Activated T-helper 1 cell treated with anti-CD3 and anti-CD28 coated beads, Interleukin-12 subunit alpha, Interleukin-12 subunit beta, Interleukin-2, Interleukin-4 antibody, amounts not matched to agents 30 ng/mL and 10 ng/mL and 1 ng/mL, durations not matched to agents 14 hours and 24 hours and 36 hours (primary cell): ENCODE data around the gene COL21A1. TPM values are rescaled to one million over a fixed set of nuclear protein-coding genes. Genes with fewer than 3 reads are reported as not detected.

ENCODE experiments used
- DNase-seq: peaks from one replicate; pipeline ENCODE4 v3.0.0; 2021; ENCODE audit warnings: low spot score
- H3K27ac Mint-ChIP-seq: one replicate; pipeline ENCODE4 v1.8.0; 2021; ENCODE audit warnings: mild to moderate bottlenecking, mixed read lengths
- H3K27me3 Mint-ChIP-seq: one replicate; pipeline ENCODE4 v1.8.0; 2022; ENCODE audit warnings: mild to moderate bottlenecking, moderate library complexity, mixed read lengths; ENCODE audit not compliant: insufficient read depth
- H3K36me3 Mint-ChIP-seq: one replicate; pipeline ENCODE4 v1.8.0; 2021; ENCODE audit warnings: low read depth, mixed read lengths
- H3K4me1 Mint-ChIP-seq: one replicate; pipeline ENCODE4 v1.8.0; 2021; ENCODE audit warnings: low read depth, mixed read lengths
- H3K4me3 Mint-ChIP-seq: one replicate; pipeline ENCODE4 v1.8.0; 2021; ENCODE audit warnings: mild to moderate bottlenecking, moderate library complexity, mixed read lengths
- H3K9me3 Mint-ChIP-seq: one replicate; pipeline ENCODE4 v1.8.0; 2021; ENCODE audit warnings: mixed read lengths
- intact Hi-C: fragments of 100-400 bp; cut with micrococcal nuclease; formaldehyde crosslinking; loops from one replicate; pipeline ENCODE4 v1.15.1; 2024
- total RNA-seq: library from RNA; stranded (reverse); gene quantifications from 2 replicates; pipeline ENCODE4 v1.2.3, GENCODE V29; 2022

COL21A1 gene
- total RNA-seq, 1 donor from 2014 or later, result not detected

GRCh38 chr6:56155634-56156141, 91.7 kb downstream of the COL21A1 start:
- Mint-ChIP-seq H3K4me1 (no peaks in the 10 kb centered on the region), H3K27ac (no peak overlapping the region), H3K9me3 (peaks cover 5% of the 10 kb centered on the region), H3K36me3 (no peaks in the 10 kb centered on the region), H3K4me3 (no peak overlapping the region), H3K27me3 (no peaks in the 10 kb centered on the region)
- no peak for DNase-seq
- intact Hi-C loops, result no loop called here

GRCh38 chr6:56154076-56154475, 93.3 kb downstream of the COL21A1 start:
- DNase-seq, result no peak
- H3K9me3 Mint-ChIP-seq, result peaks cover 11% of the 10 kb centered on the region
- H3K27me3 Mint-ChIP-seq, result no peaks in the 10 kb centered on the region
- H3K27ac Mint-ChIP-seq, result no peak overlapping the region
- no peaks in the 10 kb centered on the region for H3K36me3 Mint-ChIP-seq
- H3K4me3 Mint-ChIP-seq, result no peak overlapping the region
- intact Hi-C loops, result no loop called here
- no peaks in the 10 kb centered on the region for H3K4me1 Mint-ChIP-seq

GRCh38 chr6:56152611-56153010, 94.8 kb downstream of the COL21A1 start:
- intact Hi-C loops, result no loop called here
- DNase-seq, result no peak
- Mint-ChIP-seq H3K36me3 (no peaks in the 10 kb centered on the region), H3K9me3 (peaks cover 15% of the 10 kb centered on the region), H3K4me3 (no peak overlapping the region), H3K27me3 (no peaks in the 10 kb centered on the region), H3K27ac (no peak overlapping the region), H3K4me1 (no peaks in the 10 kb centered on the region)

- DNase-seq, result no peak
- no peak overlapping the region for H3K4me3 Mint-ChIP-seq
- H3K4me1 Mint-ChIP-seq, result no peaks in the 10 kb centered on the region
- H3K27me3 Mint-ChIP-seq, result no peaks in the 10 kb centered on the region
- no peak overlapping the region for H3K27ac Mint-ChIP-seq
- peaks cover 15% of the 10 kb centered on the region for H3K9me3 Mint-ChIP-seq
- intact Hi-C loops, result no loop called here
- H3K36me3 Mint-ChIP-seq, result no peaks in the 10 kb centered on the region
These were observed 95.7 kb downstream of the COL21A1 start for GRCh38 chr6:56151609-56152224.

GRCh38 chr6:56148488-56149186, 98.7 kb downstream of the COL21A1 start:
- intact Hi-C loops, result no loop called here
- H3K27ac Mint-ChIP-seq, result no peak overlapping the region
- H3K27me3 Mint-ChIP-seq, result no peaks in the 10 kb centered on the region

GRCh38 chr6:56147766-56148165, 99.6 kb downstream of the COL21A1 start:
- DNase-seq, result no peak
- intact Hi-C loops, result no loop called here
- peaks cover 14% of the 10 kb centered on the region for H3K9me3 Mint-ChIP-seq
- no peaks in the 10 kb centered on the region for H3K4me1 Mint-ChIP-seq
- no peaks in the 10 kb centered on the region for H3K36me3 Mint-ChIP-seq
- no peak overlapping the region for H3K27ac Mint-ChIP-seq
- H3K4me3 Mint-ChIP-seq, result no peak overlapping the region
- H3K27me3 Mint-ChIP-seq, result no peaks in the 10 kb centered on the region

More at GRCh38 chr6:56148488-56149186, 98.7 kb downstream of the COL21A1 start:
- no peaks in the 10 kb centered on the region for H3K4me1 Mint-ChIP-seq
- H3K9me3 Mint-ChIP-seq, result peaks cover 11% of the 10 kb centered on the region
- H3K36me3 Mint-ChIP-seq, result no peaks in the 10 kb centered on the region
- no peak for DNase-seq
- no peak overlapping the region for H3K4me3 Mint-ChIP-seq

- DNase-seq, result no peak
- Mint-ChIP-seq H3K27ac (no peak overlapping the region), H3K27me3 (no peaks in the 10 kb centered on the region), H3K36me3 (no peaks in the 10 kb centered on the region), H3K4me3 (no peak overlapping the region), H3K4me1 (no peaks in the 10 kb centered on the region), H3K9me3 (peaks cover 14% of the 10 kb centered on the region)
- intact Hi-C loops, result no loop called here
These were observed 101.3 kb downstream of the COL21A1 start for GRCh38 chr6:56146086-56146485.

GRCh38 chr6:56145616-56146015, 101.8 kb downstream of the COL21A1 start:
- Mint-ChIP-seq H3K27me3 (no peaks in the 10 kb centered on the region), H3K4me3 (no peak overlapping the region), H3K36me3 (no peaks in the 10 kb centered on the region), H3K9me3 (peaks cover 14% of the 10 kb centered on the region), H3K4me1 (no peaks in the 10 kb centered on the region), H3K27ac (no peak overlapping the region)
- no peak for DNase-seq
- intact Hi-C loops, result no loop called here

GRCh38 chr6:56144538-56145324, 102.6 kb downstream of the COL21A1 start:
- peaks cover 13% of the 10 kb centered on the region for H3K9me3 Mint-ChIP-seq
- H3K4me1 Mint-ChIP-seq, result no peaks in the 10 kb centered on the region
- H3K36me3 Mint-ChIP-seq, result no peaks in the 10 kb centered on the region
- no peak for DNase-seq
- no peak overlapping the region for H3K4me3 Mint-ChIP-seq
- H3K27me3 Mint-ChIP-seq, result no peaks in the 10 kb centered on the region
- H3K27ac Mint-ChIP-seq, result no peak overlapping the region
- intact Hi-C loops, result no loop called here

- no peaks in the 10 kb centered on the region for H3K4me1 Mint-ChIP-seq
- H3K36me3 Mint-ChIP-seq, result no peaks in the 10 kb centered on the region
- H3K9me3 Mint-ChIP-seq, result peaks cover 9% of the 10 kb centered on the region
- H3K27me3 Mint-ChIP-seq, result no peaks in the 10 kb centered on the region
- DNase-seq, result no peak
- H3K27ac Mint-ChIP-seq, result no peak overlapping the region
- H3K4me3 Mint-ChIP-seq, result no peak overlapping the region
- intact Hi-C loops, result no loop called here
These were observed 103.6 kb downstream of the COL21A1 start for GRCh38 chr6:56143796-56144195.

- intact Hi-C loops, result no loop called here
- no peaks in the 10 kb centered on the region for H3K27me3 Mint-ChIP-seq
- H3K36me3 Mint-ChIP-seq, result no peaks in the 10 kb centered on the region
- no peaks in the 10 kb centered on the region for H3K4me1 Mint-ChIP-seq
- peaks cover 9% of the 10 kb centered on the region for H3K9me3 Mint-ChIP-seq
- no peak overlapping the region for H3K27ac Mint-ChIP-seq
- no peak for DNase-seq
- H3K4me3 Mint-ChIP-seq, result no peak overlapping the region
These were observed 107.3 kb downstream of the COL21A1 start for GRCh38 chr6:56140090-56140489.

GRCh38 chr6:56115715-56116114, 131.7 kb downstream of the COL21A1 start:
- Mint-ChIP-seq H3K4me3 (no peak overlapping the region), H3K36me3 (no peaks in the 10 kb centered on the region), H3K9me3 (peaks cover 13% of the 10 kb centered on the region), H3K4me1 (no peaks in the 10 kb centered on the region), H3K27ac (no peak overlapping the region), H3K27me3 (no peaks in the 10 kb centered on the region)
- intact Hi-C loops, result no loop called here
- DNase-seq, result no peak

- Mint-ChIP-seq H3K36me3 (no peaks in the 10 kb centered on the region), H3K4me3 (no peak overlapping the region), H3K27ac (no peak overlapping the region), H3K4me1 (no peaks in the 10 kb centered on the region), H3K9me3 (no peaks in the 10 kb centered on the region), H3K27me3 (no peaks in the 10 kb centered on the region)
- DNase-seq, result no peak
- intact Hi-C loops, result no loop called here
These were observed 138.2 kb downstream of the COL21A1 start for GRCh38 chr6:56109149-56109548.
